Breast epithelium (tissue), 4 donors: ENCODE measurements around the gene COL17A1. TPM values are rescaled to one million over a fixed set of nuclear protein-coding genes. Genes with fewer than 3 reads are reported as not detected.

Experiments used
- DNase-seq, 2 donors: peaks; one replicate each; pipeline ENCODE4 v3.0.0-alpha.2; 2019; ENCODE audit warnings: low spot score in 2 of 2
- H3K27ac ChIP-seq, 2 donors: fragments of 200-600 bp; sonication (generic) in 1 of 2; one replicate each; pipeline ENCODE4 v1.5.1; 2016 to 2019; ENCODE audit warnings: mild to moderate bottlenecking in 1 of 2
- H3K27me3 ChIP-seq, 2 donors: fragments of 200-600 bp; sonication (generic) in 1 of 2; one replicate each; pipeline versions ENCODE4 v1.5.1 to v1.6.0; 2017 to 2019; ENCODE audit warnings: control low read depth in 1 of 2, mild to moderate bottlenecking in 1 of 2
- H3K36me3 ChIP-seq: fragments of 200-600 bp; one replicate; pipeline ENCODE4 v1.5.1; 2019
- H3K4me1 ChIP-seq, 2 donors: fragments of 200-600 bp; sonication (generic); one replicate each; pipeline ENCODE4 v1.5.1; 2016 to 2019; ENCODE audit warnings: control low read depth in 1 of 2
- H3K4me3 ChIP-seq, 3 donors: fragments of 200-600 bp; sonication (generic); 1 replicate in 2 of 3; 2 replicates in 1 of 3; pipeline ENCODE4 v1.5.1; 2016 to 2019; ENCODE audit warnings: mild to moderate bottlenecking in 3 of 3, moderate library complexity in 2 of 3
- H3K9me3 ChIP-seq, 2 donors: fragments of 200-600 bp; sonication (generic) in 1 of 2; one replicate each; pipeline ENCODE4 v1.5.1; 2016 to 2019; ENCODE audit warnings: control low read depth in 1 of 2
- CTCF ChIP-seq, 3 donors: fragments of 450-650 bp; IDR thresholded peaks; one replicate each; pipeline ENCODE4 v1.5.1; 2016 to 2017; ENCODE audit warnings: antibody characterized with exemption in 3 of 3, mild to moderate bottlenecking in 3 of 3, moderate library complexity in 3 of 3
- POLR2A ChIP-seq: fragments of 450-650 bp; IDR thresholded peaks from one replicate; pipeline ENCODE4 v1.6.1; 2016; ENCODE audit warnings: antibody characterized with exemption, mild to moderate bottlenecking, moderate library complexity
- intact Hi-C: fragments of 100-400 bp; cut with DNase I; formaldehyde crosslinking; loops from one replicate; pipeline ENCODE4 v1.15.1; 2023; ENCODE audit warnings: low total_unique reads
- total RNA-seq, 3 donors: library from RNA; depleted of rRNA; stranded (reverse); fragments of >200 nt; gene quantifications; one replicate each; pipeline ENCODE4 v1.1.0, GENCODE V29; 2016

The COL17A1 gene
- total RNA-seq, 3 donors from 2014 or later = 0.16 to 56.1 (median 34.1) TPM

GRCh38 chr10:103982639-103983038 lies 103.0 kb downstream of the COL17A1 start:
- H3K27me3 ChIP-seq = no peaks in the 10 kb centered on the region
- no peak for DNase-seq
- no peaks in the 10 kb centered on the region for H3K9me3 ChIP-seq
- H3K27ac ChIP-seq = no peak overlapping the region
- intact Hi-C loops = no loop called here
- no peak overlapping the region for H3K4me3 ChIP-seq
- no peak for TF ChIP-seq CTCF (IDR thresholded peaks at IDR 0.05)
- no peak for TF ChIP-seq POLR2A
- no peaks in the 10 kb centered on the region for H3K36me3 ChIP-seq
- H3K4me1 ChIP-seq = no peaks in the 10 kb centered on the region

Other genes starting within 250 kb of the COL17A1 start
- gene SH3PXD2A, start 230.3 kb downstream of the COL17A1 start, total RNA-seq = 10 to 100 TPM; 14.3 to 30.5 (median 14.7) TPM
- 10 to 100 TPM; 23.8 to 31.2 (median 25.2) TPM for gene STN1, start 167.7 kb downstream of the COL17A1 start, total RNA-seq
- 10 to 100 TPM; 63.2 to 94.4 (median 76.4) TPM for gene SLK, start 118.7 kb downstream of the COL17A1 start, total RNA-seq
- 10 to 100 TPM in 1 of 3 donors, 1 to 10 TPM in 2; 6.3 to 11.4 (median 8.2) TPM for gene SFR1, start 36.3 kb upstream of the COL17A1 start, total RNA-seq
- gene CFAP43, start 146.5 kb upstream of the COL17A1 start, total RNA-seq = 1 to 10 TPM in 2 of 3 donors, under 1 TPM in 1; 0.32 to 8.5 (median 3.9) TPM
- gene GSTO1, start 169.0 kb upstream of the COL17A1 start, total RNA-seq = 100 to 1,000 TPM in 1 of 3 donors, 10 to 100 TPM in 2; 81.6 to 123 (median 82.4) TPM
- gene GSTO2, start 183.3 kb upstream of the COL17A1 start, total RNA-seq = 10 to 100 TPM in 2 of 3 donors, under 1 TPM in 1; 0.48 to 22.5 (median 14.1) TPM